HG02642 (cell line): ENCODE measurements around the gene ARHGAP26.

ENCODE experiments used
- ATAC-seq: cut with Tn5 transposase; IDR thresholded peaks from one replicate; pipeline ENCODE4 v1.9.1; 2021; ENCODE audit warnings: mild to moderate bottlenecking; ENCODE audit not compliant: unreplicated experiment, poor library complexity

Gene ARHGAP26

DNA sequence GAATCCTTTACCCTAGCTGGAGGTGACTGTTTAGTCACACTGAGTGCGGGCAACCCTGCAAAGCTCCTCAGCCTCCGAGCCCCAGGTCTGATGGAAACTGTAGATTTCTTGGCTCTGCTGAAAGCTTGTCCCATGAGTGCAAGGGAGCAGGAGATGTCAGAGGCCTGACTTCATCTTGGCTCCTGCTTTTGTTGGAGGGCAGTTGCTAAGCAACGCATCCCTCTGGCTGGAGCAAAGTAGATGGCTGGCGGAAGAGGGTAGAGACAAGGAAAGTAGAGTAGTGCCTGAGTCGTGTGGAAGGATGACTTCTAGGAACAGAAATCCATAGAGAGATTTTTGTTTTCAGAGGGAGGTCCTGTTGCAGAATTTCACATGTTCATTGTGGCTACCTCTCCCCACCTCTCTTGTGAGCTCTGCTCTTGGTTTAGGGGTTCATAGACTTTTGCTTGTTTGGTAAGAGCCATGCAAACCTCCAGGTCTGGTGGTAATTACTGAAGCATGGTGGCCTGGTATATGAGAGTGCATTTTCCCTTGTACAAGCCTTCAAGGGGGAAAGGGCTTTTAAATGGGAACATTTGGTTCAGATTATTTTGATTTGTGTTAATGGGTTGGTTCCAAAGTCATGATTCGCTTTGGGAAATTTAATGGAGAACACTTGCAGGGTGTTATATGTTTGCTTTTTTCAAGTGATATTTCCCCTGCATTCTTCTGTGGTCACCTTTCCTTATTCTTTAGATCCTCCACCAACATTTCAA is 71.5 kb downstream of the ARHGAP26 start:
- no peak for ATAC-seq

DNA sequence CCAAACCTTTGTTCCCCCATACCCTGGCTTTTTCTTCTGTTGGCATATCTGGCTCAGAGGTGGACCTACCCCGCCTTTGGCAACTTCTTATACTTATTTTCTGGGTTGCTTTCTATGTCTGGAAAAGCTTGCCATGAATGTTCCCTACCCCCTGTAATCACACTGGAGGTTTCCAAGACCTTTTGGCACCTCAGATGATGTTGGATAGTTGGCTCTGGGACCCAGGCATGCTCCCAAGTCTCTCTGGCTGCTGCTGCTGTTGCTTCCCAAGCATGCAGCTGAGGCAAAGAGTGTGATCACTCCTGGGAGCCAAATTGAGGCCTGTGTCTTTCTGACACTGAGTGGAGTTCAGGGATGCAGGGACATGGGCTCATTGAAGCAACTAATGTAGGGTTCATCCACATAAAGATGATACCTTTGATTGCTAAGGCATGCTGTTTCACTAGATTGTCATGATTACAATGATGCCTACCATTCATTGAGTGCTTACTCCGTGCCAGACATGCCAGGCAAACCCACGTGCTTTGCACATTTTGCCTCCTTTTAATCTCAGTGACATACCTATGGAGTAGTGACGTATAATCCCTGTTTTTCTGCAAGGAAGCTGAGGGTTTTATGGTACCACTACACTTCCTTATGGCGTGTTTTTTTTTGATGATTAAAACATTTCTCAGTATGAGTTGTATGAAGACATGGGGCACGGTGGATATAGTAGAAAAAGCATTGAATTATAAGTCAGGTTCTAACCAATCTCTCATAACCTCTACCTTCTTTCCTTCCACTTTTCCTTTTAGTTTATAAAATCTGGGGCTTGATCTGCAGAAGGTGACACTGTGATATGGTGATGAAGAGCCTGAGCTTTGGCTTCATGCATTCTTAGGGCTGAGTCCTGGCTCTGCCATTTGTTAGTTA is 73.1 kb downstream of the ARHGAP26 start:
- no peak for ATAC-seq

DNA sequence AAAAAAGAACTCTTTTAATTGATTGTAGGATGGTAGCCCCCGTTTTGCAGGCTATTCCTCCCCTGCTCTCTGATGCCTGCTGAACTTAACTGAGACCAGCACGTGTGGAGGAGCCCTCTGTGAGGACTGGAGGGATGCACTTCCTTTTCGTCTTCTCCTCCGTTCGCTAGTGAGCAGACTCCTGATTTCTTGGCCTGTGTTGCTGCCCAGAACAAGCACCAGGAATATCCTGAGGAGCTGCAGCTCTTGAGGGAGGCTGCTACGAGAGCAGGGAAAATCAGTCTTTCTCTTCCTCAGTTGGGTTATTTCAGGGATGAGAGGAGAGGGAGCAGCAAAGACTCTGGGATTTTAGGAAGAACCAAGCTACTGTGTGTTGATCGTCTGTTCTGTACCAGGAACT is 74.7 kb downstream of the ARHGAP26 start:
- ATAC-seq = no peak

DNA sequence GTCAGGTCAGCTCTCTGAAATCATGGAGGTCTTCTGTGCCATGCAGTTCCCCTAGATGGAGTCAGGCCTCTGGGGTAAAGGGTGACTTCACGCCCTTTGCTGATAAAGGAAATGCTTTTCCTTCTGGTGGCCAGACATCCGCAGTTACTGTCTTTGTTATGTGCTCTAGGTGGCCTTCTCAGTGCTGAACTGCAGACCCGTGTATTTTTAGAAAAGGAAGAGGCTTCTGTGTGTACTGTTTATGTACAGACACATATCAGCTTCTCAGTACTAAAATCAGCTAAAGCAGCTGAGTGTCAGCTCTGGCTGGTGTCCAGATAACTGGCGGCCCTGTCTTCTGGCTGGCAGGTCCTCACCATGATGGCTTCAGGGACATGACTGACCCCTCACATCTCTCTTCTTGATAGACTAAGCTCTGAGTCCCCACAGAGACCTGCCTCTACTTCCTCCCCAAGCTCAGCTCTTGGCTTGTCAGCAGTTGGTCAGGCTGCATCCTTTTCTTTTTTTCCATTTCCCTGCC is 75.3 kb downstream of the ARHGAP26 start:
- peak; percentile 39 for ATAC-seq

DNA sequence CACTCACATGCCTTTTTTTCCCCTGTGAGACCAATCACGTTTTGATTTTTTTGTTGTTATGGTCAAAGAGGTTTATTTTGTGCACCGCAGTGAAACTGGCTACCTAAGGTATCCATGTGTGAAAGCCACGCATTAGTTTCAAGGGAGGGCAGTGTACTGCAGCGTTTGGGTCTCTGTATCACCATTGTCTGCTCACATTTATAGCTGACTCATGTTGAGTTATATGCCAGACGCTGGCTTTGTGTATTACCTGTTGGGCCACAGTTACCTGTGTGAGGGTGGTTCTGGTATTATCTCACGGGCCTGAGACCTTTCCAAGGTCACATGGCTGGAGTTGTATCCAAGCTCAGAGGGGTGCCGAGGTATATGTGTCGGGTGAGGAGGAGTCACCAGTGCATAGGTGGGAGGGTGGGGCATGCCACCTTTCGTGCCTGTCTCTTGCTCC is 75.8 kb downstream of the ARHGAP26 start:
- ATAC-seq = peak; percentile 57

DNA sequence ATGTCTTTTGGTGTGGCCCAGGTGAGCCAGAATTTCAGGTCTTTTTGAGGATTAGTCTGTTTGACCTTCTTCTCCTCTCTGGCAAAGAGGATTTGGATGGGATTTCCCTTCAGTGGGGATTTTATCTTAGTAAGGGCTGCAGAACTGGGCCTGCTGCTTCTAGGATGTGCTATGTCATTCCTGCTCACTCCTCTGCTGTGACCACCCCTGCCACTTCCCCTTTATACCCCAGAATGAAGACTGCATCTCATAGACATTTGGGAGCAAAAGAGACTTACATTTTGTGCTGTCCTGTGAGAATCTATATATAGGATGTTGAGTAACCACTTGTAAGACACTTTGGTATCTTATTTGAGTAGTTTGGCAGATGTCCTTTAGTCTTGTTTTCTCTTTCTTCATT is 76.2 kb downstream of the ARHGAP26 start:
- no peak for ATAC-seq

DNA sequence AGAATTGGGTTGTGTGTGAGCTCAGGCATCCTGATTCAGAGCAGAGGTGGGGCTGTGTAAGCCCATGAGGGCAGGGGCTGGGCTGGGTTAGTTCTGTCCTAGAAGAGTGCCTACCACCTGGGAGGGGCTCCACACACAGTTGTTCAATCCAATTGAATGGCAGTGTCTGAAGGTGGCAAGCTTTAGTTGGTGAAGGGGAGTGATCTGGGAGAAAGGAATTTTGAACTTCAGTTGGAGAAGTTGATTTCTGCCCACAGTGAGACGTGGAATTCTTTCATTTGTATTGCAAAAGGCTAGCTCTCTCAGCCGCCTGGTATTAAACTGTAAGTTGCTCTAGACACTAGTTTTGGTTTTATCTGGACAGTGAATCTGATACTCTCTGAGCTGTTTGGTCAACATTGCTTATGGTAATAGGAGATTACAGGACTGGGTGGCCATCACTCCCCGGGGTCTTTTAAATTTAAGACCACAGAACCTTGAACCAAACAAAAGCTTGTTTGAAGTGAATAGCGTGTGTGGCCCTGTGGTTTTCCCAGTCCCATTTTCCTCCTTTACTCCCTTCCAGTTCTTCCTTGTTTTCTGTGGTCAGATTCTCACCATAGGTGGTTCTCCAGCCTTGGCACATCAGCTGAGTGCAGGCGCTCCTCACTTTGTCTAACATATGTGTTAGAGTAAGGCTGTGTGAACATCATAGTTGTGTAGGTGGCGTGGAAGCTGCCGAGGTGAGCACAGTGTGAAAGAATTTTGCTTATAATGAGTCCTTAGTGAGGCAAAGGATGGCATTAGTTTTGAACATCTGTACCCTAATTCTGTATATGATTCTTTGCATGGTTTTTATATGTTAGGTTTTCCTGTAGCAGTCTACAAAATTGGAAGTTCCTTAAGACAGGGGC is 78.0 kb downstream of the ARHGAP26 start:
- no peak for ATAC-seq

DNA sequence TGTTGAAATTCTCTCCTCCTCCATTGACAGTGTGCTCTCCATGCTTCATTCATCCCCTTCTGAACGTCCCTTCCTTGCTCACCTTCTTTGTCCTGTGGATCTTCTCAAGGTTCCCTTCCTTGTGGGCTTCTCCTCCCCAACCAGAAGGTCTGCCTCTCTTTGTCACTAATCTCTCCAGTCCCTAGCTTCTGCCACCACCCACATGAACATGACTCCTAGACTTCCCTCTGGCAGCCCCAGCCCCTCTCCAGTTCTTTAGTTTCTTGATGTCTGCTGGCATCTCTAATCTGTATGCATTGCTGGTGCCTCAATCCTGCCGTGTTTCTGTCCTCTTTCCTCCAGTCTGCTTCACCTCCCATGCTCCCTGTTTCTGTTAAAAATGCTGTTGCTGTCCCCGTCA is 79.3 kb downstream of the ARHGAP26 start:
- no peak for ATAC-seq

DNA sequence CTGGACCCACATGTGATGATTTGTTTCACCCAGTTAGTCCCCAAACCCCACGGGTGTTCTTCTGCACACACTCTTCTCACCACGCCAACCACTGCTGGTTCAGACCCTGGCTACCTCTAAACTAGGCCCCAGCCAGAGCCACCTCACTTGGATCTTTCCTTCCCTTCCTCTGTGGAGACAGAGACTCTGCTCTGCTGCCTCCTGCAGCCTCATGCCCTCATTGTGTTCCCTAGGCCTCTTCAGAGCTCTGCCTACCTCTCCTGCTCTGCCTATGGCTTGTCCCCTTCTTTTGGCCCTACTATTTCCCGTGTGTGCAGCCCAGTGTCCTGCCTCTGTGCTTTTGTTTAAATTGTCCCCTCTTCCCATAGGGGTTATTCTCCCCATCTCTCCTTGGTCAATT is 79.7 kb downstream of the ARHGAP26 start:
- ATAC-seq = no peak

DNA sequence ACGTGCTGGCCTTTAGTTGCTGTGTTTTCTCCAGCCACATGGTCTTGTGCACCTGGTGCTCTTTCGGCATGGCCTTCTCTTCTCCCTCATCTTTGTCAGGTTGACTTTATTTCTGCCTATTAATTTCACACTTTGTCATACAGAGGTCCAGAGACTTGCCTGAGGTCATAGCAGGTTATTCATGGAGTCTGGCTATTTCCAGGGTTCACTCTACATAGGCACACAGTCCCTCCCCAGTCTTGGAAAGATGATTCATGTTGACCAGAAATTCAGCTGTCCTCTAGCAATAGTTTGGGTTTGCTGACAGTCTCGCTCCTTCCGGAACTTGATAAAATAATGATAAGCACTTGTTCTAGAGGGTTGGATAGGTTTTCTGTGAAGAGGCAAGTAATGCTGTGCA is 81.6 kb downstream of the ARHGAP26 start:
- no peak for ATAC-seq

DNA sequence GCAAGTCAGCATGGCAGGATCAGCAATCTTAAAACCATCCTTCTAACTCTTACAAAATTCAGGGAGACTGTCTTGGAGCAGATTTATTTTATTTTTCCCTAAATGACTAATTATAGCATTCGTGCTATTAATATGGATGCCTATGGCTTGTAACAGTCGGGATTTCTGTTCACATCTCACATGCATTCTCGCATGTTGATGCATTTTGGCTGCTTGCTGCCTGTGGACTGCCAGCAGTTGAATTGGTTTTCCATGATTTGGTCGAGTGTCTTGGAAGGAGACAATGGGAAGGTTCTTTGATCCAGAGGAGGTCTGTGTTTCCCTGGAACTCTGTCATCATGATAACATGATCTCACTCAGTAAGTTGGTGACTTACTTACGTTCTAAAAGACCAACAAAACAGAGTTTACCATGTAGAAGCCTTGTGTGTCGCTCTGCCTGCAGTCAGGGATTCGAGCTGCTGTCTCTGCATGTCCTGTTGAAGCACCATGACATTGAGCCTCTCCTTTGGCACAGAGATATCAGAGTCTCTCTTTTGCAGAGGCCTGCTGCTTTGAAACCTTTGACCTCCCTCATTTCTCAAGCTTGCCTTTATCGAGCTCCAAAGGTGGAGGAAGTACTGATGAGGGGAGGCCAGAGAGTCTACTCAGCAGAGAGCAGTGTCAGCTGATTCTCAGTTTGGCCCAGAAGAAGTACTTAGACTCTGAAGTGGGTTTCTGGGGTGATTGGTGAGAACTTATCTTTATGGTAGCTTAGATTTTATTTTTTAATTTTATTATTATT is 82.4 kb downstream of the ARHGAP26 start:
- ATAC-seq = no peak

DNA sequence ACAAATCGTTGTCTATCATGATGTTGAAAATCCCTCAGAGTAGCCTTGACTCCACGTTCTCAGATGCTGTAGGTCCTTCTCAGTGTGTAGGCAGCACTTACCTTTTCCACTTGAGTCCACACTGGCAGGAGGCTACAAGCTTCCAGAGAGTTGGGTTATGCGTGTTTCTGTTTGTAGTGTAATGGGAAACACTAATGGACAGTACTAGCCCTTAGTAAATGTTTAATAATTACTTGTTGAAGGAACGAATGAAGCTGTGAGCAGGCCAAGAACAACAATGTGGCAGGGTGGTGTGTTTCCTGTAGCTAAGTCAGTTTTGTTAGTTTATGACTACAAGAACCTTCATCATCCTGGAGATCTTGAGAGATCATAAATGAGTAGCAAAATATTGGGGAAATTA is 83.5 kb downstream of the ARHGAP26 start:
- no peak for ATAC-seq

DNA sequence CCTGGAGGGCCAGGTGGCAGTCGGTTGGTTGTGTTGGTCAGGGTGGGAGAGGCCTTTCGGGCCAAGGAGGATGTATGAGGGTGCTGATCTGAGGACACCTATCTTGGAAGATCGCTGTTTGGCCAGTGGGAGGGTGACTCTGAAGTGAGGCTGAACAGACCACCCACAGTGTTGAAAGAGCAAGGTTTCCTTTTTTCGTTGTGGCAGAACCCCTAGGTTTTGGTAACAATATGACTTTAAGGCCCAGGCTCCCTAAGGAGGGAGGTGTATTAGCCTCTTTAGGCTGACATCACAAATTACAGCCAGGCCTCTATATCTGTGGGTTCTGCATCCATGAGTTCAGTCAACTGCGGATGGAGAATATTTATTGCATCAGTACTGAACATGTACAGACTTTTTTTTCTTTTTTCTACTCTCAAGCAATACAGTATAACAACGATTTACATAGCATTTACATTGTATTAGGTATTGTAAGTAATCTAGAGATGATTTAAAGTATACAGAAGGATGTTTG is 86.1 kb downstream of the ARHGAP26 start:
- no peak for ATAC-seq

DNA sequence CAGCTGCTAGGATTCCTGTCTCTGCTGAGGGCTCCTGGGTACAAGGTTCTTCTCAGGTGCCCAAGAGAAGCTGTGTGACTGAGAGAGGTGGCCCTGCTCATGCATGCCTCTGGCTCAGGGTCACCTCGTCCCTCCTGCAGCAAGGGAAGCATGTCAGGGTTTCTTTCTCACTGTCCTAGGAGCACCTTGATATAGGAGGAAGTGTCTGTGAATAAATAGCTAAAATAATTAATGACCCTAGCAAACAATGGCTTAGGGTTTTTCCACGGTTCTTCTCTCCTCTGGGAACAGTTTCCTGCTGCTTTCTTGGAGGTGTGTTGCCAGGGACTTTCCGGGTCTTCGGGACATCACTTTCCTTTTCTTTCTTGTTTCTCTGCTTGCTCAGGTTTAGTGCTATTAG is 87.2 kb downstream of the ARHGAP26 start:
- no peak for ATAC-seq

DNA sequence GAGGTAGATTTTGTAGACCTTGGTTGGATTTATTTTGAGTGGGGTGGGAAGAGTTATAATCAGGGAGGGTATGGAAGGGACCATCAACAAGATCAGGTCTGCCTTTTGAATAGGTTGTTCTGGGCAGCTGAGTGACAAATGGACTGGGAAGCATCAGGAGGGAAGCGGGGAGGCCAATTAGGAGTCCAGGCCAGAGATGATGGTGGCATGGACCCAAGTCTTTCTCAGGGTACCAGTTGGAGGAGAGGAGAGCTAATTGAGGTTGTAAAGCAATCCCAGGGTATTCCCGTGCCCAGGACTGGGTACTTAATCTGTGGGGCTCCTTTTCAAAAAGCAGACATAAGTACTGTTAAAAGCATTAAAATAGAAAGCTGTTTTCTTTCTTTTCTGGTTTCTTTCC is 88.9 kb downstream of the ARHGAP26 start:
- ATAC-seq = no peak

DNA sequence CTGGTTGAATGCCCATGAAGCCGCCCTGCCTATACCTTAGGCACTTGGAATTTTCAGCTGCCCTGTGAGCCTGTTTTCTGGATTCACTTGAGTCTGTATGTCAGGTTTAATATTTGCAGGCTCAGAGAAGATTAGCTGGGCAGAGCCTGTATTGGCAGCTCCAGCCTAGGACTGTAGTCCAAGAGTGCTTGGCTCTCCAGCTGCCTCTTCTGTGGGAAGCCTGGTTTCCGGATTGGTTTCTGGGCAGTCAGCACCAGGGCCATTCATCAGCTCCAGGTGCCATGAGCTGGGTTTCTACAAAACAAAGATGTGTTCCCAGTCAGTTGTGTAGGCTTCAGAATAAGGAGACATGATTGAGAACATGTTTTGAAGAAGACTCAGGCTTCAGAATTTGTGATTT is 90.1 kb downstream of the ARHGAP26 start:
- ATAC-seq = no peak

DNA sequence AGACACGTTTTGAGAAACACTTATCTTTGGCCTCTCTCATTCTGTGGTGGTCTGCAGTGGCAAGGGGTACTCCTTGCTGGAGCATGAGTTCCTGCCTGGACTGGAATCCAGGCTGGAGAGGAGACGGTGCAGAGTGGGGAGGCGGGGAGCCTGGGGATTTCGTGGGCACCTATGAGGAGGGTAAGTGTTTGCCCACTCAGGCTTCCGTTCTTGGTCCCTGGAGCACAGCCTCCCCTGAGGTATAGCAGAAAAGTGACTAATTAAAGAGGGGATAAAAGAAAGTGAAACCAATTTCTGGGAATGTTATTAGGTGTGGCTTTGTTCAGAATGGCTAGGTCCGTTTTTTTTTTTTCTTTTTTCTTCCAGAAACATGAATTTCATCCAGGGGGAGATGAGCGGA is 90.8 kb downstream of the ARHGAP26 start:
- ATAC-seq = no peak

DNA sequence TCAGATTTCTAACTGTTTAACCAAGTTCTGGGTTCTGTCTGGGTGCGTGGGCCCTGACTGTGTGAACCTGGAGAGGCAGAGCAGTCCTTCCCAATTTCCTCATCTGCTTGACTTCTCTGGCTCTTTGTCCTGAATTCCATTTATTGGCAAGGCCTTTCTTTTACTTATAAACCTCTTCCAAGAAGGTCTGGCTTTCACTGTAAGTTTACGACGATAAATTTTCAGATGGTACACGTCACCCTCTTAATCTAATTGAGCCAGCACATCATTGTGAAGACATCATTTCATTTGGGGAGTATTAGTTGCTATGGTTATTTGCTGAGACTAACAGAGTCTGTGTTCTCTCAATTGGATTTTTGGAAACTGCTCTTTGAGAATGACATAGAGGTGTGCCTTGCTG is 92.4 kb downstream of the ARHGAP26 start:
- ATAC-seq = no peak

DNA sequence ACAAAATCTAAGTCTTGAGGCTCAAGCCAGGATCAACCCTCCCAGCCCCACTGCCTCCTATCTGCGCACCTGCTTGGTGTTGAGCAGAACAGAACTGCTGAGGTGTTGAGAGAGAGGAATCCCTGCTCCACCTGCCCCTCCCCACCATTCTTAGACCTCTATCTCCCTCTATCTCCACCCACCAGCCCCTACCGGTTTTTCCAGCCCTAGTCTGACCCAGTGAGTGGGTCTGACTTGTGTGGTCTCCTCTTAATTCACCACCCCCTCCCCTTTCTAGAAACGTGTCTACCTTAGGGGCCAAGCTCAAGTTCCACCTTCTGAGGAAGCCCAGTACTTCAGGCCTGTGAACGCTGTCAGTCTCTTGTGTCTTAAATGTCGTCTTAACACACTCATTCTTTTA is 93.7 kb downstream of the ARHGAP26 start:
- no peak for ATAC-seq
